Measurements from ENCODE around the gene SIDT2.
"Not testable (repeated sequence)": the region's sequence is repeated elsewhere in the genome, so short reads cannot be mapped to it uniquely, and the experiment has no call there.

SIDT2 gene

DNA sequence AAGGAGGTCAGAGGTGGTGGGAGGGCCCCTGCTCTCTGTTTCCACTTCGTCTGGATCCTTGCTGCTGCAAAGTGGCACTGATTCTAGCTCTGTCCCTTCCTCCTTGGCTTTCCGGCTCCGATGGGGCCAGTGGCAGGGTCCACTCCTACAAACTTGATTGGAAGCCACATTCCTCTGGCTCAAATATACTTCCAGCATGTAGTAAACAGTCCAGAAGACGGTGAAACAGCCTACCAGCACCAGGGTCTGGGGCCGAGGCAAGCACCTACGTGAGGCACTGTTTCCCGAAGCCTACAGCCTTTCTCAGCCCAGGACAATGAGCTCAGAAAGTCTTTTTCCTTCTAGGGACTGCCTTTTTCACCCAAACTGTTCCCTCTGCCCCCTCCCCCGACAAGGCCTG is 27.6 kb downstream of the SIDT2 start:
- H3K4me3 Mint-ChIP-seq; DNase-seq (ENCODE audit: low spot score in 2 of 2); H3K27me3 Mint-ChIP-seq; H3K27ac Mint-ChIP-seq (ENCODE audit: low read depth); H3K9me3 Mint-ChIP-seq; ATAC-seq (replicated peaks; ENCODE audit: extremely low read depth, poor library complexity, severe bottlenecking): not testable (repeated sequence)
- H3K4me1 Mint-ChIP-seq = peaks cover 11% of the 10 kb centered on the region
- H3K36me3 Mint-ChIP-seq (ENCODE audit: insufficient read depth) = peaks cover 31% of the 10 kb centered on the region

DNA sequence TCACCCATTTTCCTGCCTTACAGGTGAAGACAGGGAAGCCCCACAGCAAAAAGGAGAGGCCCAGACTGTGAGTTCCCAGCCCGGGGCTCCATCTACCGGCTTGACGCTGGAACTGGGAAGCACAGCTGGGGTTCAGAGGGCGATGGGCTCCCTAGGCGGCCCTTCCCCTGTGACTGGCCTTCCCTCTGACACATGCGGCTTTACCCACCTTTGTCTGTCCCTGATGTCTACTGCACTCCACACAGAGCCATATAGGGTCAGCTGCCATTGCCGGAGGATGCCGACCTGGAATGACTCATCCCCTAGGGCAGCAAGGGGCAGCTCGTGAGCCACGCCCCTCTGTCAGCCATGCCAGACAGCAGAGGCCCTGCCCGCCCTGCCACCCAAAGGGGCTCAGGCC is 28.3 kb downstream of the SIDT2 start:
- H3K9me3 Mint-ChIP-seq; DNase-seq (ENCODE audit: low spot score in 2 of 2); H3K4me3 Mint-ChIP-seq; H3K27me3 Mint-ChIP-seq; H3K27ac Mint-ChIP-seq (ENCODE audit: low read depth); ATAC-seq (replicated peaks; ENCODE audit: extremely low read depth, poor library complexity, severe bottlenecking): not testable (repeated sequence)
- peaks cover 34% of the 10 kb centered on the region for H3K36me3 Mint-ChIP-seq (ENCODE audit: insufficient read depth)
- peaks cover 16% of the 10 kb centered on the region for H3K4me1 Mint-ChIP-seq

DNA sequence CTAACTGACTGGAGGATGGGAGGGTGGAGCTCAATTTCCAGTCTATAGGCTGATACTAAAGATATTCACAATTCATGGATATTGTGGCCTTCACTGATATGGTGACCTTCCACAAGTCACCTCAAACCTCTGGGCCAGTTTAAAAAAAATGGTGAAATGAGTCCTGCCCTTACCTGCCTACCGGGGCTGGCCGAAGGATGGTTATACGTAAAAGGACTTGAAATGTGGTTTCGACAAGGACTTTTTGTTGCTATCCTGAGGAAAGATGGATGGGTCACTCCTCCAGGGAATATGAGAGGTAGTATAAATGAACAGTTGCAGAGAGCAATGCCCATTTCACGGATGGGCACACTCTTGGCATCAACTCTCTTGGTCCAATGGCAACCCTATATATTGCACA is 28.9 kb downstream of the SIDT2 start:
- not testable (repeated sequence) for H3K4me3 Mint-ChIP-seq; H3K27me3 Mint-ChIP-seq; H3K9me3 Mint-ChIP-seq; H3K27ac Mint-ChIP-seq (ENCODE audit: low read depth); ATAC-seq (replicated peaks; ENCODE audit: extremely low read depth, poor library complexity, severe bottlenecking); DNase-seq (ENCODE audit: low spot score in 2 of 2)
- Mint-ChIP-seq H3K36me3 (ENCODE audit: insufficient read depth) (peaks cover 40% of the 10 kb centered on the region), H3K4me1 (peaks cover 16% of the 10 kb centered on the region)

- H3K36me3 Mint-ChIP-seq (ENCODE audit: insufficient read depth) = peaks cover 47% of the 10 kb centered on the region
- ATAC-seq (replicated peaks; ENCODE audit: extremely low read depth, poor library complexity, severe bottlenecking) = not testable (repeated sequence)
Measured at GRCh38 chr11:117208710-117209109, 30.2 kb downstream of the SIDT2 start.

GRCh38 chr11:117209351-117210125 is 31.0 kb downstream of the SIDT2 start:
- not testable (repeated sequence) for H3K27me3 Mint-ChIP-seq; H3K9me3 Mint-ChIP-seq; ATAC-seq (replicated peaks; ENCODE audit: extremely low read depth, poor library complexity, severe bottlenecking); H3K4me3 Mint-ChIP-seq; DNase-seq (ENCODE audit: low spot score in 2 of 2)
- H3K4me1 Mint-ChIP-seq = peaks cover 12% of the 10 kb centered on the region
- H3K27ac Mint-ChIP-seq (ENCODE audit: low read depth) = peak overlapping the region; percentile 10
- peaks cover 51% of the 10 kb centered on the region for H3K36me3 Mint-ChIP-seq (ENCODE audit: insufficient read depth)

More at GRCh38 chr11:117208710-117209109, 30.2 kb downstream of the SIDT2 start:
- H3K4me3 Mint-ChIP-seq; H3K9me3 Mint-ChIP-seq; H3K27ac Mint-ChIP-seq (ENCODE audit: low read depth); H3K4me1 Mint-ChIP-seq; H3K27me3 Mint-ChIP-seq; DNase-seq (ENCODE audit: low spot score in 2 of 2): not testable (repeated sequence)

- no peaks in the 10 kb centered on the region for H3K9me3 Mint-ChIP-seq
- peaks cover 15% of the 10 kb centered on the region for H3K4me1 Mint-ChIP-seq
- peaks cover 52% of the 10 kb centered on the region for H3K36me3 Mint-ChIP-seq (ENCODE audit: insufficient read depth)
- no peak overlapping the region for H3K4me3 Mint-ChIP-seq
- H3K27ac Mint-ChIP-seq (ENCODE audit: low read depth) = no peak overlapping the region
- DNase-seq (ENCODE audit: low spot score in 2 of 2) (no peak), ATAC-seq (replicated peaks; ENCODE audit: extremely low read depth, poor library complexity, severe bottlenecking) (no peak)
- no peaks in the 10 kb centered on the region for H3K27me3 Mint-ChIP-seq
Measured at GRCh38 chr11:117210620-117211019, 32.1 kb downstream of the SIDT2 start.

- no peak for DNase-seq (ENCODE audit: low spot score in 2 of 2)
- no peak overlapping the region for H3K4me3 Mint-ChIP-seq
- no peak for ATAC-seq (replicated peaks; ENCODE audit: extremely low read depth, poor library complexity, severe bottlenecking)
- no peak overlapping the region for H3K27ac Mint-ChIP-seq (ENCODE audit: low read depth)
- no peaks in the 10 kb centered on the region for H3K27me3 Mint-ChIP-seq
- no peaks in the 10 kb centered on the region for H3K9me3 Mint-ChIP-seq
- H3K36me3 Mint-ChIP-seq (ENCODE audit: insufficient read depth) = peaks cover 72% of the 10 kb centered on the region
- H3K4me1 Mint-ChIP-seq = peaks cover 24% of the 10 kb centered on the region
Measured at GRCh38 chr11:117212697-117213355, 34.3 kb downstream of the SIDT2 start.

GRCh38 chr11:117214404-117215110 is 36.0 kb downstream of the SIDT2 start:
- peaks cover 82% of the 10 kb centered on the region for H3K36me3 Mint-ChIP-seq (ENCODE audit: insufficient read depth)
- no peak overlapping the region for H3K27ac Mint-ChIP-seq (ENCODE audit: low read depth)
- no peak for ATAC-seq (replicated peaks; ENCODE audit: extremely low read depth, poor library complexity, severe bottlenecking)
- H3K4me1 Mint-ChIP-seq = peaks cover 31% of the 10 kb centered on the region
- H3K9me3 Mint-ChIP-seq = no peaks in the 10 kb centered on the region
- H3K27me3 Mint-ChIP-seq = no peaks in the 10 kb centered on the region
- no peak overlapping the region for H3K4me3 Mint-ChIP-seq
- DNase-seq (ENCODE audit: low spot score in 2 of 2) = no peak

DNA sequence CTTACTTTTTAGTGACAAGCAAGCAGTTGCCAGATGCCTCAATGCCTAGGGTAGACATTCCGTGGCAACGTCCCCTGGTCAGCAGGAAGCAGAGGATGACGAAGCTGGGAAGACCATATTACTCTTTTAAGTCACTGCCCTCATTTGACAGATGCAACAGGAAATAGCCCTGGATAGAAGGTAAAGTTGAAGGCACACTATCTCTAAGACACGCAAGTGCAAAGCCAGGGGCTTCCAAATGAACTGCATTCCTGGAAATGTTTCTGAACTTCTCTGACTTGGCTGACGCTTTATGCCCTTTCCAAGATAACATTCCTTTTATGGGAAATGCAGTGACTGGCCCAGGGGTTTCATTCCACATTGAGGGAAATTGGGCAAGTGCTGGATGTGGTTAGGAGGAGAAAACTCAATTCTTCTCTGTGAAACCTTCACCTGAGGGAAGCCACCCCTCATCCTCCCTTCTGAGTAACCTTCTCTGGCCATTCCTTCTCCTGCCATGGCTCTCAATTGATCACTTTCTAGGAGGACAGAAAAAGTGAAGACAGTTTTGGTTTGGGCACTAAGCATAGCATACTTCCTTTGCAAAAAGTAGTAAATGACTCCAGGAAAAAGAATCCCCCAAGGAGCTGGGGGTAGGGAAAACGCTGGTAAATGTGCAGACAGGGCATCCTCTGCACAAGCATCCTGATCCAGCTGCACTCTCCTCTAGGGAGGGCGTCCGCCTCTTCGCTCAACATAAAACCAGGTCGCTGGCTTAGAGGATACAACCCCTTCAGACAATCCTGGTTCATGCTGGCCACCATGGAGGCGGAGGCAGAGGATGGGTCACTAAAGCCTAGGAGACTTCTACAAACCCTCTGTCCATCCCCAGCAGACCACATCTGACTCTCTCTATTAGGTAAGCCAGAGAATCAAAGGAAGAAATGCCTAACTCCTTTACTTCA is 38.9 kb downstream of the SIDT2 start:
- Mint-ChIP-seq H3K36me3 (ENCODE audit: insufficient read depth) (peaks cover 81% of the 10 kb centered on the region), H3K4me3 (no peak overlapping the region), H3K9me3 (no peaks in the 10 kb centered on the region), H3K27ac (ENCODE audit: low read depth) (no peak overlapping the region), H3K4me1 (peaks cover 36% of the 10 kb centered on the region), H3K27me3 (no peaks in the 10 kb centered on the region)
- DNase-seq (ENCODE audit: low spot score in 2 of 2) (no peak), ATAC-seq (replicated peaks; ENCODE audit: extremely low read depth, poor library complexity, severe bottlenecking) (no peak)

DNA sequence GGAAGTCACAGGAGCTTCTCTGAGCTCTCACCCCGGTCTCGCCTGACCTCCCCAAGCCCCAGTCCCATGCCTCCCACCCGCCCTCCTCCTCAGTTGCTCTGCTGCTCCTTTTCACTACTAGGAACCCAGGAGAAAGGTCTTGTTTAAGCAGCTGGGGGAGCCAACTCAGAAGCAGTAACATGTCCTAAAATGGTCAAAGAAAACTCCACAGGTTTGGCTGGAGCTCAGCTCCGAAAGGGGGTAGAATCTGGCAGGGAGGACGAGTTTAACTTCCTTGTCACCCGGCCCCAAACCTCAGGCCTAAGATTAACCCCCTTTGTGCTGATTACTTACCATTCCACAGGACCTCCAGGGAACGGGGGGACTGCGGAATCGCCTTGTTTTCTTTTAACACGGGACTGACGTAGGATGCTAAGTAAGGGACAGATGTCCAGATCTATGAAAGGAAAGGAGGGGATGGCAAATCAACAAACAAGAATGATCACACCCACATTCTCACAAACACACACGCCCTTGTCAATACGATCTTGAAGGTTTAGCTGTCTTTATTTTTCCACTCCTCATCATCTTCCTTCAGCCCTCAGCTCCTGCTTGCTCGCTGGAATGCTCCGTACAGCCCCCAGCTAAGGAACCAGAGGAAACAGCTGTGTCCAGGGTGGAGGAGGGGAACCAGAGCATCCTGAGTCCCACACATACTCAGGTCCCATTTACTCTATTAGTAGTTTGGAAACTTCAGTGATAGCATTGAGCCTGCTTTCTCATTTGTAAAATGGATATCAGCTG is 39.8 kb downstream of the SIDT2 start:
- Mint-ChIP-seq H3K4me3 (no peak overlapping the region), H3K27me3 (no peaks in the 10 kb centered on the region), H3K36me3 (ENCODE audit: insufficient read depth) (peaks cover 78% of the 10 kb centered on the region), H3K9me3 (no peaks in the 10 kb centered on the region), H3K27ac (ENCODE audit: low read depth) (peak overlapping the region; percentile 44), H3K4me1 (peaks cover 37% of the 10 kb centered on the region)
- DNase-seq (ENCODE audit: low spot score in 2 of 2) (no peak), ATAC-seq (replicated peaks; ENCODE audit: extremely low read depth, poor library complexity, severe bottlenecking) (no peak)

DNA sequence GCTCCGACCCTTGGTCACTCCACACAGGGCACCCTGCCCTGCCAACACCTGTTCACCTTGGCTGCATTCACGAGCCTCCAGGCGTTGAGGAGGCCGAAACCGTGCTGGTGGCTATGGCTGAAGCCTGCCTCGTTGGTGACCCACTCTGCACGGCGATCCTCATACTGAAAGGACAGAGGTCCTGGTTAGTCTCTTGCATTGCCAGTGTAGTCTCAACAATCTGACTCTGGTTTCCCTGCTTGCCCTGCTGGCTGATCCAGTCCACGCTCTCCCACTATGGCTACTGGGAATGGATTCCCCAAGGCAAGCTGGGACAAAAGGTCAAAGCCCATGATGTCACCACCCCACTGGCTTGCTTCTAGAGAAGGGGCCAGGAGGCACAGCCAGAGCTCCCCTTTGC is 40.5 kb downstream of the SIDT2 start:
- Mint-ChIP-seq H3K36me3 (ENCODE audit: insufficient read depth) (peaks cover 72% of the 10 kb centered on the region), H3K4me3 (no peak overlapping the region), H3K27me3 (no peaks in the 10 kb centered on the region), H3K27ac (ENCODE audit: low read depth) (peak overlapping the region; percentile 48), H3K9me3 (no peaks in the 10 kb centered on the region), H3K4me1 (peaks cover 37% of the 10 kb centered on the region)
- ATAC-seq (replicated peaks; ENCODE audit: extremely low read depth, poor library complexity, severe bottlenecking) = no peak
- no peak for DNase-seq (ENCODE audit: low spot score in 2 of 2)

Data from central memory CD8-positive, alpha-beta T cell (primary cell).